Right lobe of liver (tissue), 6 donors: Measurements from ENCODE around the gene NCSTN. TPM values are rescaled to one million over a fixed set of nuclear protein-coding genes. Genes with fewer than 3 reads are reported as not detected.

ENCODE experiments used
- ATAC-seq, 4 donors: fragments of 200-7000 bp; cut with Tn5 transposase; one replicate each; pipeline ENCODE4 v1.9.1; 2020; ENCODE audit warnings: mild to moderate bottlenecking in 4 of 4, moderate library complexity in 4 of 4
- DNase-seq, 3 donors: peaks; one replicate each; pipeline ENCODE4 v3.0.0-alpha.2; 2020
- H3K27ac ChIP-seq, 3 donors: fragments of 200-600 bp; one replicate each; pipeline ENCODE4 v1.8.0; 2022
- H3K27me3 ChIP-seq, 2 donors: fragments of 200-600 bp; one replicate each; pipeline ENCODE4 v1.8.0; 2022
- H3K36me3 ChIP-seq, 4 donors: fragments of 200-600 bp; sonication (generic) in 1 of 4; one replicate each; pipeline versions ENCODE4 v1.5.1 to v1.8.0; 2017 to 2022; ENCODE audit warnings: control low read depth in 1 of 4
- H3K4me1 ChIP-seq, 4 donors: fragments of 200-600 bp; sonication (generic) in 1 of 4; one replicate each; pipeline versions ENCODE4 v1.5.1 to v1.8.0; 2017 to 2022; ENCODE audit warnings: control low read depth in 1 of 4
- H3K4me3 ChIP-seq, 3 donors: fragments of 200-600 bp; one replicate each; pipeline ENCODE4 v1.8.0; 2022
- H3K9me3 ChIP-seq, 4 donors: fragments of 200-600 bp; sonication (generic) in 1 of 4; one replicate each; pipeline versions ENCODE4 v1.5.1 to v1.8.0; 2017 to 2022; ENCODE audit warnings: control low read depth in 1 of 4
- CTCF ChIP-seq, 4 donors: fragments of 200-600 bp in 3 of 4; fragments of 450-650 bp in 1 of 4; IDR thresholded peaks; one replicate each; pipeline versions ENCODE4 v1.5.1 to v1.8.0; 2016 to 2022; ENCODE audit warnings: antibody characterized with exemption in 4 of 4, mild to moderate bottlenecking in 2 of 4
- POLR2A ChIP-seq: fragments of 450-650 bp; IDR thresholded peaks from one replicate; pipeline ENCODE4 v1.6.1; 2017; ENCODE audit warnings: antibody characterized with exemption, mild to moderate bottlenecking
- WGBS: methylation state at CpG from one replicate; pipeline ENCODE4 v1.1.6; 2018; ENCODE audit warnings: low coverage, low lambda C conversion rate; ENCODE audit not compliant: insufficient coverage; ENCODE audit errors: missing lambda C conversion rate; 5-methylcytosine and 5-hydroxymethylcytosine counted together
- intact Hi-C, 2 donors: fragments of 100-400 bp; cut with DNase I; formaldehyde crosslinking; loops; one replicate each; pipeline versions ENCODE4 v1.11.2 to v1.14.1; 2022
- total RNA-seq, 6 experiments: library from RNA; depleted of rRNA in 2 of 6; stranded (reverse); fragments of >200 nt in 2 of 6; fragmentation: NEBNext Ultra II Directional in 3 of 6; extraction: Animal tissue kit (Norgen Biotek cat#: 25700) in 3 of 6; gene quantifications; one replicate each; pipeline versions ENCODE4 v1.1.0 to v1.2.4, GENCODE V29; 2016 to 2023
- donor health status: DM: no; HTN: yes; CAD: no.
- donor health status: DM: no; HTN: no; CAD: no.
- donor health status: DM: no; HTN: no; CAD: no.
- donor health status: DM: no; HTN: yes; CAD: no.
- donor health status: DM: no; HTN: yes; CAD: no.

Gene NCSTN
- total RNA-seq, 6 experiments from 2014 or later = 31.1 to 45.7 (median 39.0) TPM

DNA sequence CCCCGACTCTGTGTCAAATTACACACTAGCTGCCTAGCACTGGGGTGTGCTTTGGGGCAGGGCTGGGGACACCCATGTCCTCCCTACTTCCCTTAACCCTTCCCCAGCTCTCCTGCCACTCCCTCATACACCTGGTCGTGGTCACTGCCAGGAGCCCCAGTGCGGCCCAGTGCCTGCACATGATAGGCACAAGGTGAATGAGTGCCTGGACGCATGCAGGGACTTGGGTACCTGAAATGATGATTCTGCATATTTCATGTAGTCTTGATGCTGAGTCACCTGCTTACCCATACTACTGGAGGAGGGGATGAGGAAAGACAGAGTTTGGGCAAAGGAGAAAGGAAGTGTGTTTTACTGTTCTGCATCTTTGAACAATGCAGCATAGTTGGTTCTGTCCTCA lies 55.6 kb downstream of the NCSTN start:
- Histone ChIP-seq H3K4me1 (peaks cover 0 to 6% (median 0%) of the 10 kb centered on the region in 4 donors), H3K9me3 (no peaks in the 10 kb centered on the region), H3K36me3 (no peaks in the 10 kb centered on the region), H3K4me3 (no peak overlapping the region), H3K27me3 (no peaks in the 10 kb centered on the region), H3K27ac (no peak overlapping the region)
- no peak for TF ChIP-seq POLR2A
- no peak for TF ChIP-seq CTCF (IDR thresholded peaks at IDR 0.05)
- ATAC-seq (no peak), DNase-seq (peak in 1 of 3 donors; percentile 28)
- intact Hi-C loops = no loop called here
- 83% methylated on average over 1 of the region's 4 CpGs for WGBS

DNA sequence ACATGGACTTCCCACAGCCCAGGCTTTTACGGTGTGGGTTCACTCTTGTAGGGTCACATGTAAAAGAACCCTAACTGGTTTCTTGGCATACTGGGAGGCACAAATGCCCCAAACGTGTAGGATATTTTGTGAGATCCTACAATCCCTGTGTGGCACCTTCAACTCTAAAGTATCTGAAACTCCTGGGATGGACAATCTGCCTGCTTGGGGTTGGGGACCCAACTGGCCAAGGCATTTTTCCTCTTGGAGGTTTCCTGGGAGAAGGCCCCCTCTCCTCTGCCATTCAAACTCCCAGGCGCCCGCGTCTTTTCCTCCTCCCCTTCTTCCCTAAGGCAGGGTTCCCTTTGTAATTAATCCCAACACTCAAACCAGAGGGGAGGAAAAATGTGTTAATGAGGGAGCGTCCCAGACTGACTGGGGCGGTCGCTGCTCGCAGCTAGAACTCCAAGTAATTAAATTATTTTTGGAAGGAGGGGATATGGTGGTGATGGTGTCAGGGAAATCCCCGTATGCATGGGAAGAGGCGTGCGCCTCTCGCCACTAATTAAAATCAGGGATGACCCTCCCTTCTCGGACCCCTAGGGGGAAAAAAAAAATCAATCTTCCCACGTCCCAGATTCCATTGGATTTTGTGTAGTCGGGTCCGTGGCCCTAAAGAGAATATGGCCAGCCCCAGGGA lies 56.5 kb downstream of the NCSTN start:
- Histone ChIP-seq H3K9me3 (no peaks in the 10 kb centered on the region), H3K4me1 (peaks cover 0 to 6% (median 0%) of the 10 kb centered on the region in 4 donors), H3K27me3 (no peaks in the 10 kb centered on the region), H3K4me3 (peak overlapping the region; percentile 29 to 46 (median 29)), H3K36me3 (no peaks in the 10 kb centered on the region), H3K27ac (no peak overlapping the region)
- no peak for TF ChIP-seq CTCF (IDR thresholded peaks at IDR 0.05)
- TF ChIP-seq POLR2A = no peak
- ATAC-seq = no peak
- peak in 1 of 3 donors; percentile 14 for DNase-seq
- 48% methylated on average over 14 of the region's 17 CpGs for WGBS
- intact Hi-C loops = no loop called here

GRCh38 chr1:160400223-160400645 lies 57.1 kb downstream of the NCSTN start, which contains the start of gene VANGL2:
VANGL2 (plus strand) TSS chr1:160400564; CDS start chr1:160415838, 15,274 bp downstream.
- TF ChIP-seq POLR2A (no peak), CTCF (IDR thresholded peaks at IDR 0.05) (no peak)
- peak within 1 kb of the TSS; percentile 29 to 46 (median 29) for H3K4me3 ChIP-seq
- H3K4me1 ChIP-seq = peaks cover 0 to 6% (median 0%) of the 10 kb centered on the region in 4 donors
- H3K27ac ChIP-seq = no peak within 1 kb of the TSS
- intact Hi-C loops = no loop called here
- H3K9me3 ChIP-seq = no peaks in the 10 kb centered on the region
- H3K36me3 ChIP-seq = no peaks in the 10 kb centered on the region
- H3K27me3 ChIP-seq = no peaks in the 10 kb centered on the region
- DNase-seq = peak in 1 of 3 donors; percentile 46
- WGBS = 4% methylated on average over 19 of the region's 34 CpGs
- peak; percentile 49 to 70 (median 66) for ATAC-seq

DNA sequence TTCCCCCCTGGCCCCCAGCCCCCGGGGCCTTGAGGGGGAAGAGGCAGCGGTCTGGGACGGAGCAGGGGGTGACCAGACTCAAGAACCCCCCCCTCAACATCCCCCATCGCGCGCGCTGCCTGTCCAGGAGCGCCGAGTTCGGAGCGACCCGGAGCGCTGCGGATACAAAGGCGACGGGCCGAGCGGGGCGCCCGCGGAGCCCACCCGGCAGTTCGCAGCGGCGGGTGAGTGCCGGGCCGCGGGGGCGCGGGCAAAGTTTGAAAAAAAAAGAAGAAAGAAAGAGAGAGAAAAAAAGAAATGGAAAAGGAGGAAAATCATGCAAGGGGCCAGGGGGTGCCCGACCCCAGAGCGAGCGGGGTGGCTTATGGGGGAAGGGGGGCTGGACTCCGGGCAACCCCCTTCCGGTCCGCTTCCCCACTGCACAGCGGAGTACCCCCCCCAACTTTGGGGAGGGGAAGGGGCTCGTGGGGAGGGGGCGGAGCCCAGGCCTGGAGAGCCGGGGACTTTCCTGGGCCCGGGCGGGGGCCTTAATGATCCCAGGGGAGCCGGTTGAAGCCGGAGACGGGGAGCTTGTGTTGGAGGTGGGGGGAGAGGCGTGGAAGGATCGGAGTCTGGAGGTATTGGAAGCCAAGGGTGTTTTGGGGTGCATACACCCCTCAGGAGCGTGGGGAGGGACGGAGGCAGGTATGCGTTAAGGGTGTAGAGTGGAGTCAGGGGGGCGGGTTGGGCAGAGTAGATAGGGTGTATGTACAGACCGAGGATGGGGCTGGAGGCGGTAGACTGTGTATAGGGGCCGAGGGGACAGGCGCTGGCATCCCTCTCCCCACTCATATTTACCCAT lies 57.7 kb downstream of the NCSTN start:
- no peak for ATAC-seq
- H3K27ac ChIP-seq = no peak overlapping the region
- intact Hi-C loops = no loop called here

More for the DNA sequence above, 57.7 kb downstream of the NCSTN start:
- peak overlapping the region; percentile 29 to 46 (median 29) for H3K4me3 ChIP-seq
- no peaks in the 10 kb centered on the region for H3K36me3 ChIP-seq
- DNase-seq = peak in 1 of 3 donors; percentile 18
- H3K27me3 ChIP-seq = no peaks in the 10 kb centered on the region
- peaks cover 0 to 6% (median 0%) of the 10 kb centered on the region in 4 donors for H3K4me1 ChIP-seq
- no peaks in the 10 kb centered on the region for H3K9me3 ChIP-seq
- 8% methylated on average over 44 of the region's 55 CpGs for WGBS
- TF ChIP-seq POLR2A (no peak), CTCF (IDR thresholded peaks at IDR 0.05) (no peak)
